ACC112 (cell line): ENCODE measurements around the gene OTOA.
A peak's percentile ranks its signal among the peaks of the same experiment; 100 is the strongest.
"Not testable (repeated sequence)": the region's sequence is repeated elsewhere in the genome, so short reads cannot be mapped to it uniquely, and the experiment has no call there.

Experiments
- H2AFZ ChIP-seq: fragments of 200-600 bp; sonication (generic); one replicate; pipeline ENCODE4 v1.6.0; 2017; ENCODE audit warnings: antibody characterized with exemption, low read length; ENCODE audit not compliant: unreplicated experiment
- H3K27ac ChIP-seq: fragments of 200-600 bp; sonication (generic); 2 replicates; pipeline ENCODE4 v1.5.1; 2014; ENCODE audit warnings: low read depth, mild to moderate bottlenecking, antibody characterized with exemption, low read length, moderate library complexity
- H3K27me3 ChIP-seq: fragments of 200-600 bp; sonication (generic); 2 replicates; pipeline ENCODE4 v1.6.1; 2014; ENCODE audit warnings: mild to moderate bottlenecking, antibody characterized with exemption, low read length, moderate library complexity, mixed read lengths; ENCODE audit not compliant: insufficient read depth
- H3K36me3 ChIP-seq: fragments of 200-600 bp; sonication (generic); 2 replicates; pipeline ENCODE4 v1.6.1; 2016; ENCODE audit warnings: mild to moderate bottlenecking, antibody characterized with exemption, low read length, moderate library complexity, mixed read lengths; ENCODE audit not compliant: insufficient read depth
- H3K4me1 ChIP-seq: fragments of 200-600 bp; sonication (generic); one replicate; pipeline ENCODE4 v1.6.1; 2016; ENCODE audit warnings: low read length, mixed read lengths; ENCODE audit not compliant: insufficient read depth, unreplicated experiment, control insufficient read depth
- H3K4me3 ChIP-seq: fragments of 200-600 bp; sonication (generic); 2 replicates; pipeline ENCODE4 v1.5.1; 2014; ENCODE audit warnings: mild to moderate bottlenecking, low read depth, low read length
- H3K79me2 ChIP-seq: fragments of 200-600 bp; sonication (generic); one replicate; pipeline ENCODE4 v1.6.0; 2016; ENCODE audit warnings: low read length; ENCODE audit not compliant: control insufficient read depth, unreplicated experiment, insufficient read depth

OTOA gene

GRCh38 chr16:21769284-21769683 is 105.5 kb downstream of the OTOA start:
- H2AFZ ChIP-seq, H3K36me3 ChIP-seq, H3K4me3 ChIP-seq, H3K79me2 ChIP-seq, H3K27me3 ChIP-seq, H3K4me1 ChIP-seq: not testable (repeated sequence)
- peak overlapping the region; percentile 73 for H3K27ac ChIP-seq

GRCh38 chr16:21770584-21770983 is 106.8 kb downstream of the OTOA start:
- not testable (repeated sequence) for H3K79me2 ChIP-seq, H2AFZ ChIP-seq, H3K27me3 ChIP-seq, H3K27ac ChIP-seq, H3K36me3 ChIP-seq, H3K4me3 ChIP-seq, H3K4me1 ChIP-seq

GRCh38 chr16:21772547-21773206 is 108.9 kb downstream of the OTOA start:
- not testable (repeated sequence) for H3K4me1 ChIP-seq

GRCh38 chr16:21773207-21773553 is 109.4 kb downstream of the OTOA start:
- H3K4me1 ChIP-seq, H3K36me3 ChIP-seq, H3K27me3 ChIP-seq, H3K79me2 ChIP-seq, H3K4me3 ChIP-seq: not testable (repeated sequence)
- peak overlapping the region; percentile 91 for H2AFZ ChIP-seq
- 0 out of 2 replicates have a peak overlapping the region, but pooled peaks have one; percentile 23 for H3K27ac ChIP-seq

More at GRCh38 chr16:21772547-21773206, 108.9 kb downstream of the OTOA start:
- not testable (repeated sequence) for H3K4me3 ChIP-seq, H3K79me2 ChIP-seq, H3K36me3 ChIP-seq, H3K27me3 ChIP-seq
- Histone ChIP-seq H2AFZ (peak overlapping the region; percentile 91), H3K27ac (0 out of 2 replicates have a peak overlapping the region, but pooled peaks have one; percentile 23)

- not testable (repeated sequence) for H3K4me3 ChIP-seq, H3K27ac ChIP-seq, H3K79me2 ChIP-seq, H3K27me3 ChIP-seq, H3K4me1 ChIP-seq, H2AFZ ChIP-seq, H3K36me3 ChIP-seq
Measured at GRCh38 chr16:21780525-21780924, 116.8 kb downstream of the OTOA start.

- not testable (repeated sequence) for H3K4me3 ChIP-seq, H2AFZ ChIP-seq, H3K4me1 ChIP-seq, H3K27me3 ChIP-seq, H3K36me3 ChIP-seq, H3K79me2 ChIP-seq
- H3K27ac ChIP-seq = peak overlapping the region; percentile 32; the same call in 1 of the 2 replicates
Measured at GRCh38 chr16:21790506-21790905, 126.7 kb downstream of the OTOA start.

GRCh38 chr16:21793310-21793709 is 129.5 kb downstream of the OTOA start:
- not testable (repeated sequence) for H3K36me3 ChIP-seq, H3K79me2 ChIP-seq, H3K27ac ChIP-seq, H3K4me1 ChIP-seq, H3K4me3 ChIP-seq, H3K27me3 ChIP-seq, H2AFZ ChIP-seq

- not testable (repeated sequence) for H3K4me1 ChIP-seq, H3K4me3 ChIP-seq, H3K79me2 ChIP-seq, H3K27ac ChIP-seq, H3K36me3 ChIP-seq, H2AFZ ChIP-seq, H3K27me3 ChIP-seq
Measured at GRCh38 chr16:21798601-21799000, 134.8 kb downstream of the OTOA start.

- H3K27ac ChIP-seq, H2AFZ ChIP-seq, H3K79me2 ChIP-seq, H3K27me3 ChIP-seq, H3K36me3 ChIP-seq, H3K4me3 ChIP-seq, H3K4me1 ChIP-seq: not testable (repeated sequence)
Measured at GRCh38 chr16:21801538-21802374, 138.0 kb downstream of the OTOA start.

GRCh38 chr16:21802375-21802663 is 138.6 kb downstream of the OTOA start:
- H2AFZ ChIP-seq, H3K27ac ChIP-seq, H3K27me3 ChIP-seq, H3K79me2 ChIP-seq, H3K36me3 ChIP-seq, H3K4me3 ChIP-seq, H3K4me1 ChIP-seq: not testable (repeated sequence)
